Neutrophil (primary cell): ENCODE data around the gene KRTAP13-3.

Experiments used
- H3K27ac ChIP-seq: fragments of 200-600 bp; sonication (generic); 2 replicates; pipeline ENCODE4 v1.5.1; 2016; ENCODE audit warnings: mild to moderate bottlenecking, moderate library complexity
- H3K27me3 ChIP-seq: fragments of 200-600 bp; sonication (generic); 2 replicates; pipeline ENCODE4 v1.6.0; 2016; ENCODE audit warnings: mild to moderate bottlenecking
- H3K36me3 ChIP-seq: fragments of 200-600 bp; sonication (generic); 2 replicates; pipeline ENCODE4 v1.5.1; 2017
- H3K4me1 ChIP-seq, 2 experiments: fragments of 200-600 bp in 1 of 2; sonication (generic) in 1 of 2; 1 replicate in 1 of 2; 2 replicates in 1 of 2; pipeline versions ENCODE4 v1.5.1 to v1.6.1; 2013 to 2016; ENCODE audit warnings: low read depth in 1 of 2, low read length in 1 of 2, mild to moderate bottlenecking in 1 of 2, moderate library complexity in 1 of 2; ENCODE audit not compliant: control insufficient read depth in 1 of 2, insufficient read depth in 1 of 2
- H3K4me3 ChIP-seq, 2 experiments: fragments of 200-600 bp in 1 of 2; sonication (generic) in 1 of 2; 1 replicate in 1 of 2; 2 replicates in 1 of 2; pipeline ENCODE4 v1.5.1; 2013 to 2016; ENCODE audit warnings: low read depth in 1 of 2, low read length in 1 of 2, mild to moderate bottlenecking in 1 of 2, moderate library complexity in 1 of 2
- H3K9me3 ChIP-seq: fragments of 200-600 bp; sonication (generic); 2 replicates; pipeline ENCODE4 v1.5.1; 2016
- CTCF ChIP-seq: fragments of 200-600 bp; sonication (generic); IDR thresholded peaks from 2 replicates; pipeline ENCODE4 v1.5.1; 2016; ENCODE audit warnings: antibody characterized with exemption

KRTAP13-3 gene

GRCh38 chr21:30430170-30430655 is 4.5 kb upstream of the KRTAP13-3 start, which contains the start of gene KRTAP13-4:
Gene KRTAP13-4, plus strand, starts transcription at chr21:30430220. Its CDS starts 56 bp downstream, at chr21:30430276.
- TF ChIP-seq CTCF, result no peak
- Histone ChIP-seq H3K27ac (no peak within 1 kb of the TSS), H3K27me3 (no peaks in the 10 kb centered on the region), H3K4me3 (no peak within 1 kb of the TSS), H3K4me1 (no peaks in the 10 kb centered on the region), H3K9me3 (no peaks in the 10 kb centered on the region), H3K36me3 (no peaks in the 10 kb centered on the region)

GRCh38 chr21:30426731-30427130 is 1.0 kb upstream of the KRTAP13-3 start:
- no peaks in the 10 kb centered on the region for H3K4me1 ChIP-seq
- H3K9me3 ChIP-seq, result no peaks in the 10 kb centered on the region
- no peaks in the 10 kb centered on the region for H3K27me3 ChIP-seq
- TF ChIP-seq CTCF, result no peak
- H3K4me3 ChIP-seq, result no peak overlapping the region
- no peak overlapping the region for H3K27ac ChIP-seq
- no peaks in the 10 kb centered on the region for H3K36me3 ChIP-seq

- Histone ChIP-seq H3K4me1 (no peaks in the 10 kb centered on the region), H3K36me3 (no peaks in the 10 kb centered on the region), H3K4me3 (no peak overlapping the region), H3K9me3 (no peaks in the 10 kb centered on the region), H3K27me3 (no peaks in the 10 kb centered on the region), H3K27ac (no peak overlapping the region)
- TF ChIP-seq CTCF, result no peak
Measured at GRCh38 chr21:30415993-30416392, 9.7 kb downstream of the KRTAP13-3 start.

- H3K36me3 ChIP-seq, result no peaks in the 10 kb centered on the region
- no peak overlapping the region for H3K4me3 ChIP-seq
- TF ChIP-seq CTCF, result no peak
- H3K9me3 ChIP-seq, result no peaks in the 10 kb centered on the region
- no peak overlapping the region for H3K27ac ChIP-seq
- H3K4me1 ChIP-seq, result no peaks in the 10 kb centered on the region
- H3K27me3 ChIP-seq, result no peaks in the 10 kb centered on the region
Measured at GRCh38 chr21:30408782-30409494, 16.8 kb downstream of the KRTAP13-3 start.

GRCh38 chr21:30395731-30396130 is 30.0 kb downstream of the KRTAP13-3 start, which contains the start of gene KRTAP13-1:
Gene KRTAP13-1, plus strand, starts transcription at chr21:30396031. Its CDS starts 56 bp downstream, at chr21:30396087.
- H3K36me3 ChIP-seq, result no peaks in the 10 kb centered on the region
- no peak for TF ChIP-seq CTCF
- no peak within 1 kb of the TSS for H3K4me3 ChIP-seq

More at GRCh38 chr21:30395731-30396130, 30.0 kb downstream of the KRTAP13-3 start, which contains the start of gene KRTAP13-1:
- no peaks in the 10 kb centered on the region for H3K9me3 ChIP-seq
- H3K4me1 ChIP-seq, result no peaks in the 10 kb centered on the region
- H3K27ac ChIP-seq, result no peak within 1 kb of the TSS
- H3K27me3 ChIP-seq, result no peaks in the 10 kb centered on the region
